Measurements from ENCODE around the gene LHX5. TPM values are rescaled to one million over a fixed set of nuclear protein-coding genes. Genes with fewer than 3 reads are reported as not detected.
"Not testable (repeated sequence)": the region's sequence is repeated elsewhere in the genome, so short reads cannot be mapped to it uniquely, and the experiment has no call there.

LHX5 gene
- not detected for total RNA-seq (ENCODE audit: insufficient read depth, low replicate concordance)

DNA sequence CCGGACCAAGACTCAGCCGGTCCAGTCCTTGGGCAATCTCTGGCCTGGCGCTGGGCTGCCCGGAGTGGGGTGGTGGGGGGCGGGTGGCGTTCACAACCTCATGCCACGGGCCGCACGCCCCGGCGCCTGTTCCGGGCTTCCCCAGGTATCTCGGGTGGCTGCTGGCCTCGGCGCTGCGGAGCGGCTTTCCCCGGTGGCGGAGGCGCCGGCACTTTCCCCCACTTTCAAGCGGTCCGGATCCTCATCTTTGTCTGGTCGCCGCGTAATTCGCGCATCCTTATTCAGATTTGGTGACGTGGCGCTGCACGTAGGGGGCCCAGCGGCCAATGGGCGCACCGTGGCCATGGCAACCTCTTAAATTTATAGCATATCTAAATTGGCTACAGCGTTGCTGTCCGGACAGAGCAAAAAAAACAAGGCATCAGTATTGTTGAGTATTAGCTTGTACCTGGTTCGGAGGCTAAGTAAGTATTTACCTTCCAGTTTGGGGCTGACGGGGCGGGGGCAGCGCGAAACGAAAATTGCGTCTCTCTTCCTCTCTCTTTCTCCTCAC is at the start of gene LHX5:
Gene LHX5, minus strand, starts transcription at position 253 of the 553 bp plus-strand sequence. CDS start 373 bp downstream, outside the sequence.
- DNase-seq (ENCODE audit: low spot score) = no peak

GRCh38 chr12:113519464-113520307 is 48.0 kb upstream of the LHX5 start:
- no peak for DNase-seq (ENCODE audit: low spot score)

- no peak for DNase-seq (ENCODE audit: low spot score)
Observed at GRCh38 chr12:113515082-113515856, 43.6 kb upstream of the LHX5 start.

GRCh38 chr12:113514602-113515001 is 42.9 kb upstream of the LHX5 start:
- DNase-seq (ENCODE audit: low spot score) = no peak

GRCh38 chr12:113512568-113512967 is 40.9 kb upstream of the LHX5 start:
- DNase-seq (ENCODE audit: low spot score) = no peak

GRCh38 chr12:113506867-113507266 is 35.2 kb upstream of the LHX5 start:
- DNase-seq (ENCODE audit: low spot score) = no peak

- DNase-seq (ENCODE audit: low spot score) = no peak
Observed at GRCh38 chr12:113505941-113506340, 34.3 kb upstream of the LHX5 start.

- no peak for DNase-seq (ENCODE audit: low spot score)
Observed at GRCh38 chr12:113504917-113505316, 33.2 kb upstream of the LHX5 start.

DNA sequence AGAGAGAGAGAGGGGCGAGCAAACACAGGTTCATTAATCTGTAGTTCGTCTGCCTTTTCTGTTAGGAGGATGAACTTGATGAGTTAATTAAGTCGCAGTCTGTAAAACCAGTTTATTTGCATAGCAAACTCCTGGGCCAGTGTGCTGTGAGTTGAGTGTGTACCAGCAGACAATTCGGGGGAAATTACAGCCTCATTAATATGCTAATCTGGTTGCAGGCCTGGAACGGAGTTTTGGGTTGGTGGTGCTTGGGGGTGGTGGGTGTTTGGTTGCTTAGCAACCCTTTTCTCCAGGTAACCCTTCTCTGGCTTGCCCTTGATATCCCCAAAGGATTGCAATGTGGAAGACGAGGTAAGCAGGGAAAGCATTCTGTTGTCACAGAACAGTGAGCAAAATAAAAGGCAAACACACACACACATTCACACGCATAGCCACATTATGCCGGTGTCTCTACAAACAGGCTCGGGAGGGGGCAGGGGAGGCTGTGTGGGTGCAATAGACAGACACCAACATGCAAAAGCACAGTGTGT is 29.2 kb upstream of the LHX5 start:
- DNase-seq (ENCODE audit: low spot score) = no peak

- DNase-seq (ENCODE audit: low spot score) = no peak
Observed at GRCh38 chr12:113500306-113500675, 28.6 kb upstream of the LHX5 start.

DNA sequence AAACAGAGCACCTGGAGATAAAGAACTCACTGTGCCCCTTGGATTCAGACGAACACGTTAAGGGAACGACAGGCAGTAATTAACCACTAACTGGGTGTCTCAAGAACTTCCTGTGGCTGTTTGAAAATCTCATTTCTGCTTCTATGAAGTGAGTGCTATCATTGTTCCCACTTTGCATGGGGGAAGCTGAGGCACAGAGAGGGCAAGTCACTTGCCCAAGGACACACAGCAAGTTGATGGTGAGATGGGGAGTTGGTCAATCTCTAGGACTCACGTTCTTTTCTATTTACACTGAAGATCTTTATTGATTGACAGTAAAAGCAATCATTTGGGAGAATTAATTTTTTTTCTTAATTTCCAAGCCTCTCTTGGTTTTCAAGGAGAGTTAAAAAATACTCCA is 26.8 kb upstream of the LHX5 start:
- no peak for DNase-seq (ENCODE audit: low spot score)

- DNase-seq (ENCODE audit: low spot score) = no peak
Observed at GRCh38 chr12:113497693-113498092, 26.0 kb upstream of the LHX5 start.

DNA sequence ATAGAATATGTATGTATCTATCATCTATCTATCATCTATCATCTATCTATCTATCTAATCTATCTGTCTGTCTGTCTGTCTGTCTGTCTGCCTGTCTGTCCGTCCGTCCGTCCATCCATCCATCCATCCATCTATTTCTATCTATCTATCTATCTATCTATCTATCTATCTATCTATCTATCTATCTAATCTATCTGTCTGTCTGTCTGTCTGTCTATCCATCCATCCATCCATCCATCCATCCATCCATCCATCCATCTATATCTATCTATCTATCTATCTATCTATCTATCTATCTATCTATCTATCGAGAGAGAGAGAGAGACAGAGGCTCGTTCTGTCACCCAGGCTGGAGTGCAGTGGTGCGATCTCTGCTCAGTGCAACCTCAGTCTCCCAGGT is 24.3 kb upstream of the LHX5 start:
- not testable (repeated sequence) for DNase-seq (ENCODE audit: low spot score)

- no peak for DNase-seq (ENCODE audit: low spot score)
Observed at GRCh38 chr12:113488322-113488721, 16.7 kb upstream of the LHX5 start.

DNA sequence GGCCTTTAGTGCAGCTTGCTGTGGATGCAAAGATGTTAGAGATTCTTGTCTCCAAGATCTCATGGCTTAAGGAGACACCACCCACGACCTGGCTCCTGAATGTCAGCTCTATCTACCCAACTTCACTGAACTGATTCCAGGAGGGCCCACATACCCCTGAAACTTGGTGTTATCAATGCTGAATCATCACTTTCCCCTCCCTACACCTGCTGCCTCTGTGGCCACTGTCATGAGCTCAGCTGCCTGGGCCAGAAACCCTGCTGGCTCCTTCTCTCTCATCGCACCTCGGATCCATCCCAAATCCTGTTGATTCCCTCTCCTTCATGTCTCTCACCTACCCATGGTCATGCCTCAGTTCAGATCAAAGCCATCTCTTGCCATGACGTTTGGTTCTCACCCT is 15.1 kb upstream of the LHX5 start:
- no peak for DNase-seq (ENCODE audit: low spot score)

DNA sequence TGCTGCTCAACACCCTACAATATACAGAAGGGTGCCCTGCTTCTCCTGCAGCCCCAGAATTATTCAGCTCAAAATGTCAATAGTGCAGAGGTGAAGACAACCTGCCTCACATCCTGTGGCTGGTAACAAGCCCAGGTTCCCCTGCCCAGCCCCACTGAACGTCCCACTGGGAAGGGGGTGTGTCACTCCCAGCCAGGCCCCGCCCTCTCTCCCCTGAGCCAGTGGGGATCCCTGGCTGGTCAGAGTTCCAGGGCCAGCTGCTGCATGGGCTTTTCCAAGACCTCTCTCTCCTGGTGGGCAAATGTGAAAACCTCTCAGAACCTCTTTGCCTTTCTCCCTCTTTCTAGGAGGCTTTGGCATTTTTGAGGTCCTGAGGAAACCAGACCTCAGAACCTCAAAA is 13.7 kb upstream of the LHX5 start:
- DNase-seq (ENCODE audit: low spot score) = no peak

DNA sequence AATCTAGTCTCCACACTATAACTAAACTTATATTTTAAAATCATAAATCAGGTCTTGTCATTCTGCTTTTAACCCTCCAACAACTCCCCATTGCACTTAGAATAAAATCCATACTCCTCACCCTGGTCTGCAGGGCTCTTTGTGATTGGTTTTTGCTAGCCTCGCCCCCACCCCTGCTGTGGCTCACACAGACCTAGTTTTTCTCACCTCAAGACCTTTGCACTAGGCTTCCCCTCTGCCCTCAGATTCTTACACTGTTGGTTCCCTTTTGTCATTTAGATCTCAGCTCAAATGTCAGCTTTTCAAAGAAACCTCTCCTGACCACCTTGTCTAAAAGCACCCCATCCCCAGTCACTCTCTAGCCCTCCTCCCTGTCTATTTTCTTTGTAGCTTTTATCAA is 10.7 kb upstream of the LHX5 start:
- no peak for DNase-seq (ENCODE audit: low spot score)

DNA sequence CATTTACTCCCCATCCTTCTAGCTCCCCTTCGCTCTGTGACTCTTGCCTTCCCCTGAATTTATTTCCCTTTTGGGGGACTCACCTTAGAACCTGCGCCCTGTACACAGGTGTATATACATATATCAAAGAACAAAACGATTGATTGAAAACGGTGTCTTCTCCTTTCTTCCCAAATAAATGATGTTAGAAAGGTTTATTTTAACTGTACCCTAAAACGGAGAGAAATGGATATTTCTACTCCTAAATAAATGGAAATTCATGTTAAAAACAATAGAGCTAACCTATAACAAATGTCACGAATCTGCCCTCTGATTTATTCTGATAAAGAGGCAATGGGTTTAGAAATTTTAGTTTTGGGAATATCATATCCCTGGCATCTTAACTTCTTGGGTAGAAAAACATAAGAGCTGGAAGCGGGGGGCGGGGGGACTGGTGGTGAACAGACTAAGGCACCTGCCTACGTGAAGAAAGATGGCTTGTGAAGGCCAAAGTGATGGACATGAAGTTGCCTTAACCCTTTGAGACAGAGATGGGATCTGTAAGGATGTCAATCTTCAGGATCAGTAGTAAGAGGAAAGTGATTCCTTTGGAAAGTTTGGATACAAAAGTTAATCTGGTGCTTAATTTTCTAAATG is 8.8 kb upstream of the LHX5 start:
- DNase-seq (ENCODE audit: low spot score) = no peak

- peak; percentile 21 for DNase-seq (ENCODE audit: low spot score)
Observed at GRCh38 chr12:113479590-113480335, 8.1 kb upstream of the LHX5 start.

DNA sequence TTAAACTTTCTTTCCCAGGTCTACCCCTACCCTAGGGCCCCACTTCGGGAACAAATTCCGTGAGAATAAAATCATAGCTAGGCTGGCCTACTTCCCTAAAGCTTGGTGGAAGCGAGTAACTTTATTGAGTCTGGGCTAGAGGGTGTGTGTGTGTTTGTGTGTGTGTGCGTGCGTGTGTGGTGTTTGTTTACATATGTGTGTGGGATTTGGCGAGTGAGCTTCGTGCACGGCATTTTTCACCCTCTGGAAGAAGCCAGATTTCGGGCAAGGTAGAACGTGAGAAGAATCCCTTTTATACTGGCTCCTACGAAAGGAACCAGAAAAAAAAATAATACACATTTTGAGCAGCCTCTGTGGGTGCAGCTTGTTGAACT is 7.5 kb upstream of the LHX5 start:
- no peak for DNase-seq (ENCODE audit: low spot score)

DNA sequence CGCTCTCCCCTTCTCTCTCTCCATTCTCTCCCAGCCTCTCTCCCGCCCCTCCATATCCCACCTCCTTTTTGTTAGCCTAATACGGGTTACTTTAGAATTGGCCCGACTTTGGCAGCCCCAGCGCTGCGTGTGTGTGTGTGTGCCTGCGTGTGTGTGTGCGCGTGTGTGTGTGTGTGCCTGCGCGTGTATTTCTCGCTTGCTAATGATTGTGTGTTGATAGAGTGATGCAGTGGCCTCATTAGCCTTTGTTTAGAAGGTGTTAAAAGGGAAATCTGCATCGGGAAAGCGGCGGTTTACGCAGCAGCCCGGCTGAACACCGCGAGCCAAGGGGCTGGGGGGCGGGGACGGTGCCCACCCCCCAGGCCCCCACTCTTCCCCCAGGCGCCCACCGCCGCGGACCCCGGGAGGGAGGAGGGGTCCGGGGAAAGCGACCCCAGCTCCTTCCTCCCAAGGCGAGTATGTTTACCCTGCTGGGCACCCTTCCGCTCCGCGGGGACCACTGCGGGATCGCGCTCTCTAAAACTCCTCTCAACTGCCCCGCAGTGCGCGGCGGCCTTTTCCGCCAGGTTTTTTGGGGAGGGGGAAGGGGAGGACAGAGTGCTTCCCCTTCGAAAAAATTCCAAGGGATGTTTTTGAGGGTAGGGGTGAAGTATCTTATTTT is 6.8 kb upstream of the LHX5 start:
- DNase-seq (ENCODE audit: low spot score) = no peak
